ENCODE data around the gene CNTN1. TPM values are rescaled to one million over a fixed set of nuclear protein-coding genes. Genes with fewer than 3 reads are reported as not detected.

CNTN1 gene
- total and polyA plus RNA-seq, 9 of the 15 experiments (the other 6 are each of a cell fraction or from before 2014, with no cell fraction given) = 0.16 TPM; not detected in 8

DNA sequence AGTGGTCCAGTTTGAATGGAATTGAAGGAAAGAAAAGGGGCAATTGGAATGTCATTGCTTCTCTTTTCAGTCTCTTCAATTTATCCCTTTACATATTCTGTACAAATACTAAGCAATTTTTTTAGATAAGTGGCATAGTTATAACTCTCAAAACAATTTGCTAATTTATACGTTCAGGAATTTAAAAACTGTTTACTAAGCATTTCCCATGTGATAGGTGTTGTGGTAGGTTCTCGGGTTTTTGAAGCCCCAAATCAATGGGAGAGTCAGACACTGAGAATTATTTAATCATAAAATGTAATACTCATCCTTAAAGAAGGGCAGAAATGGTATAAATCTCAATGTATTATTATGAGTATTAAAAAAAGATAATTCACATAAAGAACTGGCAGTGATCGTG lies 197.1 kb downstream of the CNTN1 start:
- 0% methylated on average over 3 of the region's 3 CpGs for WGBS (ENCODE audit: insufficient coverage, low coverage, missing lambda C conversion rate)
- in situ Hi-C loops (cut with MboI) (no loop called here), intact Hi-C loops (cut with micrococcal nuclease) (no loop called here)
- H3K9me1 ChIP-seq (ENCODE audit: control insufficient read depth, insufficient read depth, low read length) = no peaks in the 10 kb centered on the region
- H4K20me1 ChIP-seq (replicated peaks; ENCODE audit: control insufficient read depth, insufficient read depth, low read length) = no peaks in the 10 kb centered on the region
- H3K9ac ChIP-seq (ENCODE audit: insufficient read depth in 1 of 2, low read depth in 2 of 2, low read length in 2 of 2) = no peak overlapping the region
- no peaks in the 10 kb centered on the region for H3K9me3 ChIP-seq (replicated peaks; ENCODE audit: control insufficient read depth, insufficient read depth, low read depth, low read length)
- no peak for DNase-seq (ENCODE audit: extremely low read depth in 1 of 4, low spot score in 3 of 4)
- H3K27ac ChIP-seq (ENCODE audit: extremely low read depth, low read depth, low read length) = no peak overlapping the region
- BruUV-seq (replicated peaks) = no TSS peak
- no peak for ATAC-seq
- no peak overlapping the region for H2AFZ ChIP-seq (ENCODE audit: low read depth, low read length)
- H3K4me3 ChIP-seq = no peak overlapping the region
- no peak for FAIRE-seq
- no peak overlapping the region for H3K4me2 ChIP-seq (ENCODE audit: insufficient read depth, low read length)
- H3K36me3 ChIP-seq (ENCODE audit: control insufficient read depth, insufficient read depth, low read length) = no peaks in the 10 kb centered on the region
- no peaks in the 10 kb centered on the region for H3K27me3 ChIP-seq (ENCODE audit: control insufficient read depth in 2 of 2, insufficient read depth in 2 of 2, low read length in 2 of 2)
- peak; percentile 6; the same call in 1 of the 2 replicates for TF ChIP-seq MAFF (IDR thresholded peaks at IDR 0.05; ENCODE audit: low read length)
- no peak for TF ChIP-seq ZNF133 (CRISPR knock-in tag; IDR thresholded peaks at IDR 0.05)
- TF ChIP-seq, protein P1, sequence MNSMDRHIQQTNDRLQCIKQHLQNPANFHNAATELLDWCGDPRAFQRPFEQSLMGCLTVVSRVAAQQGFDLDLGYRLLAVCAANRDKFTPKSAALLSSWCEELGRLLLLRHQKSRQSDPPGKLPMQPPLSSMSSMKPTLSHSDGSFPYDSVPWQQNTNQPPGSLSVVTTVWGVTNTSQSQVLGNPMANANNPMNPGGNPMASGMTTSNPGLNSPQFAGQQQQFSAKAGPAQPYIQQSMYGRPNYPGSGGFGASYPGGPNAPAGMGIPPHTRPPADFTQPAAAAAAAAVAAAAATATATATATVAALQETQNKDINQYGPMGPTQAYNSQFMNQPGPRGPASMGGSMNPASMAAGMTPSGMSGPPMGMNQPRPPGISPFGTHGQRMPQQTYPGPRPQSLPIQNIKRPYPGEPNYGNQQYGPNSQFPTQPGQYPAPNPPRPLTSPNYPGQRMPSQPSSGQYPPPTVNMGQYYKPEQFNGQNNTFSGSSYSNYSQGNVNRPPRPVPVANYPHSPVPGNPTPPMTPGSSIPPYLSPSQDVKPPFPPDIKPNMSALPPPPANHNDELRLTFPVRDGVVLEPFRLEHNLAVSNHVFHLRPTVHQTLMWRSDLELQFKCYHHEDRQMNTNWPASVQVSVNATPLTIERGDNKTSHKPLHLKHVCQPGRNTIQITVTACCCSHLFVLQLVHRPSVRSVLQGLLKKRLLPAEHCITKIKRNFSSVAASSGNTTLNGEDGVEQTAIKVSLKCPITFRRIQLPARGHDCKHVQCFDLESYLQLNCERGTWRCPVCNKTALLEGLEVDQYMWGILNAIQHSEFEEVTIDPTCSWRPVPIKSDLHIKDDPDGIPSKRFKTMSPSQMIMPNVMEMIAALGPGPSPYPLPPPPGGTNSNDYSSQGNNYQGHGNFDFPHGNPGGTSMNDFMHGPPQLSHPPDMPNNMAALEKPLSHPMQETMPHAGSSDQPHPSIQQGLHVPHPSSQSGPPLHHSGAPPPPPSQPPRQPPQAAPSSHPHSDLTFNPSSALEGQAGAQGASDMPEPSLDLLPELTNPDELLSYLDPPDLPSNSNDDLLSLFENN (IDR thresholded peaks at IDR 0.05; ENCODE audit: low read depth in 2 of 2, low read length in 2 of 2) = no peak
- TF ChIP-seq GABPB1 (CRISPR knock-in tag; IDR thresholded peaks at IDR 0.05) = no peak
- peak; percentile 28; the same call in 1 of the 2 replicates for TF ChIP-seq ZNF316 (IDR thresholded peaks at IDR 0.05)
- no peak for TF ChIP-seq PCBP1 (IDR thresholded peaks at IDR 0.05; ENCODE audit: low read depth, low read length, poor library complexity, severe bottlenecking)
- H3K4me1 ChIP-seq (replicated peaks in 1 of 2; ENCODE audit: control insufficient read depth in 2 of 2, insufficient read depth in 2 of 2, low read length in 2 of 2) = no peaks in the 10 kb centered on the region
- no peaks in the 10 kb centered on the region for H3K79me2 ChIP-seq (ENCODE audit: control insufficient read depth, insufficient read depth, low read length)
- POLR2A ChIA-PET = no interaction called here
- CTCF ChIA-PET (ENCODE audit: low intra/inter-chr PET ratio) = no interaction called here
